MCF 10A (cell line): Measurements from ENCODE around the gene PRSS33. TPM values are rescaled to one million over a fixed set of nuclear protein-coding genes. Genes with fewer than 3 reads are reported as not detected.

Experiments
- BruUV-seq: library from RNA; stranded (reverse); fragments of 400-500 nt; replicated peaks from 2 replicates; lab custom pipeline; 2021; lab: Mats Ljungman, UMichigan
- CTCF ChIA-PET: fragments of 300-600 bp; sonication (Branson Sonifier 250); formaldehyde crosslinking; extraction: SDS; loops from one replicate; lab custom pipeline; 2021; ENCODE audit warnings: antibody characterized with exemption, inconsistent platforms; lab: Yijun Ruan, JAX
- POLR2A ChIA-PET: fragments of 300-600, 350-650 bp; sonication (Branson Sonifier 250); formaldehyde crosslinking; extraction: SDS; loops from one replicate; lab custom pipeline; 2020; ENCODE audit warnings: antibody characterized with exemption, inconsistent platforms; lab: Yijun Ruan, JAX
- DNase-seq: peaks from one replicate; pipeline ENCODE4 v3.0.0-alpha.2; 2018; ENCODE audit not compliant: unreplicated experiment
- H3K27ac Mint-ChIP-seq: one replicate; pipeline ENCODE4 v1.8.0; 2022; ENCODE audit warnings: mild to moderate bottlenecking, low read depth, mixed read lengths; ENCODE audit not compliant: unreplicated experiment
- H3K27me3 Mint-ChIP-seq: one replicate; pipeline ENCODE4 v1.8.0; 2022; ENCODE audit warnings: mixed read lengths; ENCODE audit not compliant: insufficient read depth, unreplicated experiment
- H3K36me3 Mint-ChIP-seq: one replicate; pipeline ENCODE4 v1.8.0; 2022; ENCODE audit warnings: mild to moderate bottlenecking, moderate library complexity, mixed read lengths; ENCODE audit not compliant: insufficient read depth, unreplicated experiment
- H3K4me1 Mint-ChIP-seq: one replicate; pipeline ENCODE4 v1.8.0; 2022; ENCODE audit warnings: mixed read lengths; ENCODE audit not compliant: insufficient read depth, unreplicated experiment
- H3K4me3 Mint-ChIP-seq: one replicate; pipeline ENCODE4 v1.8.0; 2022; ENCODE audit warnings: mild to moderate bottlenecking, moderate library complexity, mixed read lengths; ENCODE audit not compliant: unreplicated experiment
- H3K9me3 Mint-ChIP-seq: one replicate; pipeline ENCODE4 v1.8.0; 2022; ENCODE audit warnings: mixed read lengths; ENCODE audit not compliant: unreplicated experiment
- CTCF ChIP-seq: fragments of 200-600 bp; IDR thresholded peaks from one replicate; pipeline ENCODE4 v1.8.0; 2022; ENCODE audit warnings: antibody characterized with exemption, mild to moderate bottlenecking; ENCODE audit not compliant: unreplicated experiment
- intact Hi-C: fragments of 100-400 bp; cut with micrococcal nuclease; formaldehyde crosslinking; loops from 2 replicates; pipeline ENCODE4 v1.14.1; 2022
- total RNA-seq: library from RNA; stranded (reverse); gene quantifications from 2 replicates; pipeline ENCODE4 v1.2.3, GENCODE V29; 2022

The PRSS33 gene
- total RNA-seq, 1 experiment from 2014 or later: not detected

DNA sequence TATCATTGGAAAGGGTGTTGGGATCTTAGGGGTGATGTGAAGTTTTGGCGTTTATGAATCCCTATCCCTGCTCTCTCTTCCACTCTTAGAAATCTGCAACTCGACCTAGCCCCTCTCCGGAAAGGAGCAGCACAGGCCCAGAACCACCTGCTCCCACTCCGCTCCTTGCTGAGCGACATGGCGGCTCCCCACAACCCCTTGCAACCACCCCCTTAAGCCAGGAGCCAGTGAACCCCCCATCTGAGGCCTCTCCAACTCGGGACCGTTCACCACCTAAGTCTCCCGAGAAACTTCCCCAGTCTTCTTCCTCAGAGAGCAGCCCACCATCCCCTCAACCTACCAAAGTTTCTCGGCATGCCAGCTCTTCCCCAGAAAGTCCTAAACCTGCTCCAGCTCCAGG is 25.9 kb downstream of the PRSS33 start:
- no peaks in the 10 kb centered on the region for H3K9me3 Mint-ChIP-seq
- BruUV-seq: no TSS peak
- ChIA-PET CTCF (no interaction called here), POLR2A (interaction anchor here (0.7 to 1.3 kb wide), 3 partner anchors 8 to 168 kb away, joined by 3 read pairs; no protein-coding TSS in a partner anchor)
- H3K27ac Mint-ChIP-seq: no peak overlapping the region
- no peak for DNase-seq
- H3K27me3 Mint-ChIP-seq: no peaks in the 10 kb centered on the region
- intact Hi-C loops: no loop called here
- H3K4me1 Mint-ChIP-seq: peaks cover 29% of the 10 kb centered on the region
- TF ChIP-seq CTCF: no peak
- no peak overlapping the region for H3K4me3 Mint-ChIP-seq
- H3K36me3 Mint-ChIP-seq: peaks cover 100% of the 10 kb centered on the region

- Mint-ChIP-seq H3K4me1 (peaks cover 54% of the 10 kb centered on the region), H3K4me3 (no peak overlapping the region), H3K36me3 (peaks cover 100% of the 10 kb centered on the region), H3K27ac (no peak overlapping the region), H3K9me3 (no peaks in the 10 kb centered on the region), H3K27me3 (no peaks in the 10 kb centered on the region)
- DNase-seq: no peak
- BruUV-seq: no TSS peak
- no peak for TF ChIP-seq CTCF
- CTCF ChIA-PET: interaction anchor here (0.7 to 1.3 kb wide), 2 partner anchors 13 to 111 kb away, joined by 3 to 6 read pairs; no protein-coding TSS in a partner anchor
- intact Hi-C loops: no loop called here
- POLR2A ChIA-PET: interaction anchor here (0.6 to 4.6 kb wide), 5 partner anchors 11 to 111 kb away, joined by 3 to 57 read pairs (median 5); no protein-coding TSS in a partner anchor
Measured at GRCh38 chr16:2757344-2757743, 30.0 kb downstream of the PRSS33 start.

GRCh38 chr16:2756288-2757015 is 30.9 kb downstream of the PRSS33 start:
- CTCF ChIA-PET: interaction anchor here (1.3 kb wide), 1 partner anchor 14 kb away, joined by 6 read pairs; no protein-coding TSS in a partner anchor
- Mint-ChIP-seq H3K36me3 (peaks cover 99% of the 10 kb centered on the region), H3K4me1 (peaks cover 54% of the 10 kb centered on the region), H3K9me3 (no peaks in the 10 kb centered on the region), H3K4me3 (peak overlapping the region; percentile 89), H3K27ac (peak overlapping the region; percentile 99), H3K27me3 (no peaks in the 10 kb centered on the region)
- BruUV-seq: no TSS peak
- POLR2A ChIA-PET: interaction anchor here (0.6 to 4.6 kb wide), 4 partner anchors 12 to 112 kb away, joined by 4 to 57 read pairs (median 5); no protein-coding TSS in a partner anchor
- no peak for DNase-seq
- intact Hi-C loops: no loop called here
- no peak for TF ChIP-seq CTCF

- ChIA-PET POLR2A (interaction anchor here (0.7 to 6.4 kb wide), 7 partner anchors 9 to 113 kb away, joined by 3 to 190 read pairs (median 23); partner anchors contain the start of genes ELOB and KCTD5), CTCF (no interaction called here)
- intact Hi-C loops: no loop called here
- Mint-ChIP-seq H3K36me3 (peaks cover 88% of the 10 kb centered on the region), H3K27ac (peak overlapping the region; percentile 99), H3K27me3 (no peaks in the 10 kb centered on the region), H3K9me3 (no peaks in the 10 kb centered on the region), H3K4me1 (peaks cover 54% of the 10 kb centered on the region), H3K4me3 (peak overlapping the region; percentile 89)
- no TSS peak for BruUV-seq
- DNase-seq: no peak
- TF ChIP-seq CTCF: no peak
Measured at GRCh38 chr16:2755158-2755557, 32.2 kb downstream of the PRSS33 start.
